SHP77 treated with DMSO at 0.1 percent for 48 hours (cell line): ENCODE data around the gene CDH13.

Source experiments
- DNase-seq: peaks from one replicate; lab custom pipeline; 2025; lab: John Stamatoyannopoulos, UW

The CDH13 gene

DNA sequence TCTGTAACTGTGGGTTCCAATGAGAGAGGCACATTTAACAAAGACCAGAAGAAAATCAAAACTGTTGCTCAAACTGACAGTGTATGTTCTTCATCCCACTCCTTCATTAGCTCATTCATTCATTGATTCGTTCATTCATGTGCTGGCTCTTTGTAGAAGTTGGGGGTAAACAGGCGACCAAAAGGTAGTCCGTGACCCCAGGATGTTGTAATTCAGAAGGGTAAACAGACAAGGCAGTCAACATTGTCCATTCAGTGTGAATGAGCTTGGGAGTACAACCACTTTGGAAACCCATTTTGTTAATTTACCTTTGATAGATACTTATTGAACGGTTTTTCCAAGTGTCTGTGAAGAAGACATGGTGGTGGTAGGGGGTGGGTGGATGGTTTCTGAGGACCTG is 26.1 kb downstream of the CDH13 start:
- no peak for DNase-seq

DNA sequence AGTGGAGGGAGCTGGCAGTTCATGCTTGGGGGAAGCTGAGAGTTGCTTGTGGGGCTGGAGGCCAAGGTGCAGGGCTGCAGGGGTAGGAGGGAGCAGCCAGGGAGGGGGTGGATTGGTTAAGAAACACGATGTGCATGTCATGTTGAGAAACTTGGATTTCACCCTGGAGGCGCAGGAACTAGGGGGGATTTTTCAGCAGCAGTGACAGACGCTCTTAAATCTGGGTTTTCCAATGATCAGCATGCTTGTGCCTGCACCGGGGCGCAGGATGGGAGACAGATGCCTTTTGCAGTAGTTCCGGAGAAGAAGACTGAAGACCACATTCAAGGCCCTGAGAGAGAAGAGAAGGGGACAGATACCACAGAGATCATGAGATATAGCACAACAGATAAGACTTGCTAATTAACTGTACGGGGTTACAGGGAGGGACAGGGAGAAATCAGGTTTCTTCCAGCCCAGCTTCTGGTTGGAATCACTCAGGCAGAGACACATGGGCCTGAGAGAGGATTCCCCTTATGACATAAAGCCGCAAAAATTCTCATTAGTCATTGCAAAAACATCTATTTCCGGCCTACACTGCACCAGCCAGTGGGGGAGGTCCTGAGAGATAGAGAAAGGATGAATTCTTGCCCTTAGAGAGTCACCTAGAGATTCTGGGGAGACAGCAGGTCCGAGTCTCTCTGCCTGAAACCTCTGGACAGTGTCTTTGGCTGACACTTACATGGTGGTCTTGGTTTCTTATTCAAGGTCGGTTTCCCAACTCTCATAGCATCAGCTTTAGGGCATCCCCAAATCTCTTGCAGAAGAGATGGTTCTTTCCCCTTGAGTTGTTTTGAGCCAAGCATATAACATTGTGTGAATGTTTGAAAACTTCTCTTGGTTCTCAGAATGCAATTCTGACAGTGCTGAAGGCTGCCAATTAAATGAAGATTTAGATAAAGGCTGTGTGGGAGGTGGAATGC is 27.1 kb downstream of the CDH13 start:
- no peak for DNase-seq

DNA sequence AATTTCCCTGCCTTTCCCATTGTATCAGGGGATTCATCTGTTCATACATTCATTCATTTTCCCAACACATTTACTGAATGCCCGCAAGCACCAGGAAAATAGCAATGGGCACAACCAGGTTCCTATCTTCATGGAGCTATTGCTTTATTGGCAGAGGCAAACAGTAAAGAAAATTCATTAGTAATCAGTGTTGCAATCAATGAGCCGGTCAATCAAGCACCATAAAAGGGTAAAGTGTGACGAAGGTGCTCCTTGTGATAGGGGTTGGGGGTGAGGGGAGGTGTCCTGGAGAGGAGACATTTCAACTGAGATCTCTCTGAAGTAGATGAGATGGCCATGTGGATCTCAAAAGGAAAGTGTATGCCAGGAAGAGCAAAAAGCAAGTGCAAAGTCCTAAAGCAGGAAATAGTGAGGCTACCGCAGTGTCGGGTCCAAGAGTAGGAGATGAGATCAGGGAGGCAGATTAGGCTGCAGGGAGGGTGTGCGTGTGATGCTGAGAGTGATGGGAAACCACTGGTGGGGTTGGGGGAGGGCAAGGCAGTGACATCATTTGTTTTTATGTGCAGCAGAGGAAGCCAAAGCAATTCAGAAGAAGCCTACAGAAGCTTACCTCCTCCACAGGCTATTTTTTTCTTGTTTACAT is 28.4 kb downstream of the CDH13 start:
- DNase-seq = no peak

DNA sequence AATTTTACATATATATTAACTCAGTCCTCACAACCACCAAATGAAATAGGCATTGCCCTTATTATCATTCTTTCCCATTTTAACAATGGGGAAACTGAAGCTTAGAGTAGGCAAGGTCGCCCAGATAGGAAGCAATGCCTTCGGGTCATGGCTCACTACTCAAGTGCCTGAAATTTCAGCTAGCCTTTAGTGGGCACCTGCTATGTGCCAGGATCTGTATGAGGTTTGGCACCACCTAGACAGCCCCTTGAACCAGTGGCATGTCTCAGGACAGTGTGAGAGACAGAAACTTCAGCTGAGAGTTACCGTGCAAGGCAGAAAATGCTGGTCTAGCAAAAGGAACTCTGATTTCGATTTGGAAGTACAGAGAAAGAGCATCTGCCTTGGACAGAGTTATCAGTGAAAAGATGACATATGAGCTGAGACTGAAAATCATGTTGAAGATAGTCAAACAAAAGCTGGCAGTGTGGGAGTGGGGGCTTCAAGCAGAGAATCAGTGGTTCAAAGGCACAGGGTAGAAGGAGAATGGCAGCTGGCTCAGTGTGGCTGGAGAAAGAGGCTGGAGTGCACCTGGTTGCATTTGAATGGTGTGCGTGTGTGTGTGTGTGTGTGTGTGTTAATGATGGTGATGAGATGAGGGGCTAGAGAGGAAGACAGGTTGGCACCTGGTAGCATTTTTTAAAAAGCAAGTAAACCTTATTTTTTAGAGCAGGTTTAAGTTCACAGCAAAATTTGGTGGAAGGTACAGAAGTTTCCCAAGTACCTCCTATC is 29.1 kb downstream of the CDH13 start:
- no peak for DNase-seq

DNA sequence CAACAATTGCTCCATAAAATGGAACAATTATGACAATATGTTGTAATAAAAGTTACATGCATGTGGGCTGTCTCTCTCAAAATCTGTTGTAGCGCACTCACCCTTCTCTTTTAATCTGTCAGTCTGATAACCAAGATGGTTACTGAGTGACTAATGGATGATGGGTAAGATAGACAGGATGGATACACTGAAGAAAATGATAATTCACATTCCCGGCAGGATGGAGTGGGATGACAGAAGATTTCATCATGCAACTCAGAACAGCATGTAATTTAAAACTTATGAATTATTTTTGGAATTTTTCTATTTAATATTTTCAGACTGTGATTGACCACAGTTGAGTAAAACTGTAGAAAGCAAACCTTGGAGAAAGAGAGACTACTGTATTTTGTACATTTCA is 30.5 kb downstream of the CDH13 start:
- no peak for DNase-seq

DNA sequence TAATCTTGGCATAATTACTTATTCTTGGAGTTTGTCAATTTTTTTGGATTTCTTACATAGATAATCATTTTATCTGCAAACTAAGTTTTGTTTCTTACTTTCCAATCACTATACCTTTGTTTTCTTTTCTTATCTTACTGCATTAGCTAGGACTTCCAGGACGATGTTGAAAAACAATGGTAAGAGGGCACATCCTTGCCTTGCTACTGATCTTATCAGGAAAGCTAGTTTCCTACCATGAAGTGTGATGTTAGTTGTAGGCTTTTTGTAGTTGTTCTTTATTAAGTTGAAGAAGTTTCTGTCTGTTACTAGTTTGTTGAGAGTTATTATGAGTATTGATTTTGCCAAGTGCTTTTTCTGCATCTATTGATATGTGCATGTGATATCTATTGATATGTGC is 31.0 kb downstream of the CDH13 start:
- DNase-seq = no peak

DNA sequence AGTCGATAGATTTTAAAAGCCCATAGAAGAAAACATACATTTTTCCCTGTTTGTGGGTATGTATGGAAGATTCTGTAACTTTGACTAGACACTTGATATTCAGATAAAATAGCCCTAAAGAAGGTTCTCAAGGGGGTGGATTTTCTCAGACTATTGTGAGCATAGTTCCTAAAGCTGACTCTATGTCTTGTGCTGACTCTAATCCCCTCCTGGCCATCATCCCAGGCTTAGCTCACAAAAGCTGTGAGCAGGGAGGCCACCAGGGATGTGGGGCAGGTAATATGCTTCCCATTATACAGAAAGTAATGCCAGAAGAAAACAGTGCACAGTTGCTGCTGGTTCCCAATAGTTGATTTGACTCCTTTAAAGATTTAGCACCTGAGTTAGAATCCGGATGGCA is 32.0 kb downstream of the CDH13 start:
- DNase-seq = no peak

DNA sequence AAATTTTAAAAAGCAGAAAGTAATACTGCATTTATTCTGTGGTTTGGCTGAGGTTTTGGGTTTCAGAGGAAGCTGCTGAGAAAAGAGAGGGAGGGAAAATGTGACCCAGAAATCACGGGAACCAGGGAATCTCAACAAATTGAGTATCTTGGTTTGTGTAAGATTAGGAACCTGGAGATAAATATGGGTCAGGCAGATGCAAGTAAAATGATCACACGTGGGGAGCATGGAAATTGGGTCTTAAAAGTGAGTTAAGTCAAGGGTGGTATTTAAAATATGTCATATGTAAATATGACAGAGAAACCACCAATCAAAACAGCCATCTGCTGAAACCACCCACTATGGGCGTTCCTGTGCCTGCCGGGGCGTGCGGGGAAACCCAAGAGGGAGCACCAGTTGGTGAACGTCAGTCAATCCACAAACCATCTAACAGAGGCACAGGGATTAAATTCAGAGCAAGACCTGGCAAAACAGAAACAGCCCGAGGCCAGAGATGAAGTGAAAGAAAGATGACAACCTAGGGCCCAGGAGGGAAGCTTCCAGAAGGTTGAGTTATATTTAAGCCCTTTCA is 33.4 kb downstream of the CDH13 start:
- no peak for DNase-seq

DNA sequence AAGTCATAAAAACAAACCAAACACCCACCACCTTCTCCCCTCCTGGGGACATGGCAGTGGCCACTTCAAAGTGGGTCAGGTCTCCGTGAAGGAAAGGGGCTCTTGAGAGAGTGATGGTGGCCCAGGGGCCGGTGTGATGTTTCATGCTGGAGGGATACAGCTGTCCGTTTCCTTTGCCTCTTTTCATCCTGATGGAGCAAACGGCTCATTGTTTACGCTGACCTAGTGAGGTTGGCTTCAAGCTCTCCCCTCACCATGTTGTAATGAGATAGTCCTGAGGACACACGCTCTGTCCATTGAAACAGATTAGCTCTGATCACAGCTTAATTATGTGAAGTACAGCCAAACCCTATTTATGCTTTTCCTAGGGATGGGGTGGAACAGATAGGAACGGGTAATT is 34.2 kb downstream of the CDH13 start:
- DNase-seq = no peak

DNA sequence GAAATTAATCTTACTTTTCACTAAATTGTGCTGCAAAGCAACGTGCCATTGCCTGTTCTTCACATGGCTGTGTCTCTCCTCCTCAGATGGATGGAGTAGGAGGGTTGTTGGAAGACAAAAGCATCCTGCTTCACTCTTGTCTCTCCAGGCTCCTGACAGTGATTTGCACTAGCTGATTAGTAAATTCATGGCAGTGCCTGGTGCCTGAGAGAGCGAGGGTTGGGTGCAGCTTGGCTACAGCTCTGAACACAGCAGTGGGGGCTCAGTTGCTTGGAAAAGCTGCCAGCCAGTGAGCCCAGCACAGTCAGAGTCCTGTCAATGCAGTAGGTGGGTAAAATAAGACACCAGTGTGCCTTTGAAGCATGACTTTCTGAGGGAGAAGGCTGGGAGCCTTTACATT is 37.4 kb downstream of the CDH13 start:
- no peak for DNase-seq

DNA sequence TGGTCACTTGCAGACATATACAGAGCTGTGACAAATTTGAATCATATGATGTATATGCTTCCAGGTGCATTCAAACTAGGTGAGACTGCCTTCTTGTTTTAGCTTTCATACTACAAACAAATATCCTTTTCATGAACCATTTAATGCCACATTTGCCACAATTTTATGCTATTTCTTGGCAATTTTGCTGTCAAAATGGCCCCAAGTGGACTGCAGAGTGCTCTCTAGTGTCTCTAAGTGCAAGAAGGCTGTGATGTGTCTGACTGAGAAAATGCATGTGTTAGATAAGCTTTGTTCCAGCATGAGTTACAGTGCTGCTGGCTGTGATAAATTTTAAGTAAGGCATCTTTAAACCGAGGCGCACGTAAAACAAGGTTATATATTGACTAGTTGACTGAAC is 38.3 kb downstream of the CDH13 start:
- no peak for DNase-seq

DNA sequence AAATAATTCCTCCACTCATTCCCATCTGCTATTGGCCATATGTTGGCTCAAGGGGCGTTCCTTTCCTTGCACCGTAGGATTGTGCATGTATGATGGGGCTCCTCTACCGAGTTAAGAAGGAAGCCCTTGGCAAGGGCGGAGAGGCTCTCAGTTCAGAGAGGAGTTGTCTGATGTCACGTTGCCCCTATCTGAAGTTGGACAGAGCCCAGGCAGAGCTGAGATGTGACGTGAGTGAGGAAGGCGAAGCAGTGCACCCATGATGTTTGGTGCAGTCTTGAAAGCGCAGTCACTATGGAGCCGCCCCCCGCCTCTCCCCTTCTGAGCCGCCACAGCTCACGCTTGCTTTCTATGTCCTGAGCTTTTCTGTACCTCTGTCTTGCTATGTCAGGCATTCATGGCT is 40.7 kb downstream of the CDH13 start:
- no peak for DNase-seq

DNA sequence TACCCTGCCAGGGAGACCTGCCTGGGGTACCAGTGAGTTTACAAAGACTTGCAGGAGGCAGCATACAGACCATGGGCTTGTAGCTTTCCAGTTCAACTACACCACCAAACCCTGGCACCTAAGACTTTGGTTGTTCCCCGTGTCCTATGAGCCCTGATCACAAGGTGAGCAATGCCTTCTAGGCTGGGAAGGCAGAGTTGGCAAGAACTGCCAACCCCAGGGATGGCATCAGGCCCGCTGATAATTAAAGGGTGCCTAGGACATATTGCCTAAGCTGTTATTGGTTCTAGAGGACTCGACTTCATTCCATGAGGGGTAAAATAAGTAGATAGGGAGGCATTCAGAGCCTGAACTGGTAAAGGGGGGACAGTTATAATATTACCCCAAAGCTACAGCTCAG is 41.3 kb downstream of the CDH13 start:
- DNase-seq = no peak

DNA sequence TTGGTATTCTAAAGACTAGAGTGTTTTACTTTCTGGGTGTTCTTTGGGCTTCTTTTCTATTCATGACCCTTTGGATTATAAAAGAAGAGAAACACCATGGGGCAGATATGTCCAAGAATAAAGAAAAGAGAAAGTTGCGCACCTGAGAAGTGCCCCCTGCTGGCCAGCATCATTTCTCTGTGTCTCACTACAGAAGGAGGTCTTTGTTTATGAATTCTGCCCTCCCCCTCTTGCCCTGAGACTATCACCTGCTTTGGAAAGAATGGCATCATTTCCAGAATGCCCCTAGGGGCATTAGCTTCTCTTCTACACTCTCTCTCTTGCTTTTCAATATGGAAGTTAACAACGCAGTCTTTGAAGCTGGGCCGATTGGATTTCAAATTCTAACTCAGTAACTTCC is 45.0 kb downstream of the CDH13 start:
- no peak for DNase-seq

DNA sequence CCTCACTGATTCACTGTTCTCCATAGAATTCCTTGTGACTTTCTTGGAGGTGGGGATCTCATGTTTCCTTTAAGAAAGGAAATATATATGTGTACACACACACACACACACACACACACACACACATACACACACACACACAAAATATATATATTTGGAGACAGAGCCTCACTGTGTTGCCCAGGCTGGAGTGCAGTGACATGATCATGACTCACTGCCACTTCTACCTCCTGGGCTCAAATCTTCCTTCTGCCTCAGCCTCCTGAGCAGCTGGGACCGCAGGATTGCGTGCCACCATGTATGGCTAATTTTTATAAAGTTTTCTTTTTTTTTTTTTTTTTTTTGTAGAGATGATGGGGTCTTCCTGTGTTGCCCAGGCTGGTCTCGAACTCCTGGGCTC is 45.9 kb downstream of the CDH13 start:
- no peak for DNase-seq

DNA sequence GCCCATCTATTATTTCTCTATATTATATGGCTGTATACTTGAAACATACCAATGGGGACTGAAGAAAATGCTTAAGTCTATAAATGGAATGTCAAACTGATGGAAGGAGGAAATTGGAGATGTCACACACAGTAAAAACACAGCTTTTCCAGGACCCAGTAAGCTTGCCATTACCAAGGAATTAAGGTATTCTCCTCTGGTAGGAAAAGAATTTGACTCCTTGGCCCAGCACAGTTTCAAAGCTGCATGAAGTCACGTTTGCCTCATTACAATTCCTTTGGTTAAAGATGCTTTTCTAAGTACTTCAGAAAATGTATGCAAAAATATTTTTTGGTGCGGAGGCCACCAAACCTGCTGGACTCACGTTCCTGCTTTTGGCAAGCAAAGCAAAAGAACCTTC is 48.5 kb downstream of the CDH13 start:
- DNase-seq = no peak

DNA sequence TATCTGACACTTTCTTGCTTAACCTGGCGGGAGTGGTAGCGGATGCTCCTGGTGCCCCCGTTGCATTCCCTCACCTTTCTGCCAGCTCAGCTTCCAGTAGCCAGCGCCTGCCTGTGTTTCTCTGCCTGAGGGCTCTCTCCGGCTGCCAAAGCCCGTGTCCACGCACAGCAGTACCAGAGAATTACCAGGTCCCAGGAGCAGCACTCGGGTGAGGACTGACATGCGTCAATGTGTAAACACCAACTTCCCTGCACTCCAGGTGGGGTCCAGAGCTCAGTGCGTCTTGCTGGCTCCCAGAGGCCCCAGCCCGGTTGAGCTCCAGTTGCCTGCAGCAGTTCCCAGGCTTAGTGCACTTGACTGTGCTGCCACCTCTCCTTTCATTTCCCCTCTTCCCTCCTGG is 54.8 kb downstream of the CDH13 start:
- DNase-seq = no peak

DNA sequence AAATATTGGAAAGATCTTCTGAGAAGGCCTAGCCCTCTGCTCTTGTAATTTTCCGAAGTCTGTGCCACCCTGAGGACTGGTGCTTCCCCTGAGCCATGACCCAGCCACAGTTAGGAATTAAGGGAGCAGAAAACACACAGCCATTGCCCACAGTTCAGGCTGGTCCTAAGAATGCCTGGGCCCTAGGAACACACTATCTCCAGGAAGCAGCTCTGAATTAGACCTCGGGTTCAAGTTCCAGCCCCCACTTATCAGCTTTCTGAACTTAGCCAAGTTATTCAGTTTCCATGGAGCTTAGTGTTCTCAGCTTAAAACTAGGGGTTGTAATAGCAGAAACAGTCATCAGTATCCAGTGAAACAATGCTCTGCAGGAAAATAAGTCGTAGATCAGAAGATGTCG is 56.0 kb downstream of the CDH13 start:
- DNase-seq = no peak

DNA sequence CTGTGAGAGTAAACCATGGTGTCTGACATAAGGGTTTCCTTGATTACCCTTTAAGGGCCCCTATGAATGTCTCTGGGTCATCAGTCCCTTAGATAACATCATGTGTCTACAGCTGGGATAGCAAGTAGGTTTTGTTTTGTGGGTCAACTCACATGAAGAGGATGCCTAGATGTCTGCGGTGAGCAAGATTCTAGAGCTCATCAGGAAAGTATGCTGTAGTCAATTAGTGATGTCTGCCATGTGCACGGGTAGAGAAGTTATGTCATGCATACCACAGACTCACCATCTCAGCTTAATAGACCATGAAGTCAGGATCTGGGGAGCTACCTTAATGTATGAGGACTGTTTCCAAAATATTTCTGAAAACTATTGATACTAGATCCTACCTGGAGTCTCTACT is 57.5 kb downstream of the CDH13 start:
- DNase-seq = no peak

DNA sequence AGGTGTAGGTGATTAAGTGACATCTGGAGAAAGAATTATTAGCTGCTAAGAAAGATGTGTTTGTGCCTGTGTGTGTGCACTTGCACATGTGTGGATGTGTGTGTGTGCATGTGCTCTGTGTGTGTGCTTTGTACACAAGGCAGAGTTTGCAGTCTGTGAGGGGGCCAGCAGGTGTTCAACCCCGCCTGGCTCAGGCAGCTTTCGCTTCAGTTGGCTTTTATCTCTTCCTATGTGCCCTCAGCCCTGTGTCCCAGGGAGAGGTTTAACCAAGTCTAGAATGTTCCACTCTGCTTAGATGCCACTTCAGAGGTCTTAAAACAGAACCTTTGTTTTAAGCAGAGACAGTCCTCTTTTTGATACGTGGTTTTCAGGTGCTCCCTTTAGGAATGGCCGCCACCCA is 58.8 kb downstream of the CDH13 start:
- DNase-seq = no peak

DNA sequence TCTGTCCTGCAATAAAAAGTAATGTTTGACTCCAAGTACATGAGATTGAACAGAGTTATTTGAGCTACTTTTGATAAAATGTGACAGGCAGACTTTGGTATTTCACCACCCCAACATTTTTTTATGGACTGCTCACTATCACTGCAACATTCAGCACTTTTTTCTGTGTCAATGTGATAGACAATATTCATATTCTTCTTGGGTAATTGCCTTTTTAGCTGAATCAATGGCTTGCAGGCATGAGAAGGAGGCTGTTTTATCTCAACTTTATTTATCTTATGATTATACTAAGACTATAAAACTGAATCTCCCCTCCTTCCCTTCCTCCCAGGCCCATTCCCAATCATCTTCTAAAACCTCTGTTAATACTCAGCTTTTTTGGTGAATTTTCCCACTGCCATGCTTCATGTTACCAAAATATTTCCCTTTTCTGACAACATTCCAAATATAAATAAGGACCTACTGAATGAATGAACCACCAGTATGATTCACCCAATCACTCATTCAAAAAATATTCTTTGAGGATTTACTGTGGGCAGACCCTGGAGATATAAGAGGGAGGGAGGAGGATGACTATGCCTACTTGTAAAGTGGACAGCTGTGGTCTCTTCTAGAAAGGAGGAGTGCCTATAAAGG is 67.6 kb downstream of the CDH13 start:
- no peak for DNase-seq

DNA sequence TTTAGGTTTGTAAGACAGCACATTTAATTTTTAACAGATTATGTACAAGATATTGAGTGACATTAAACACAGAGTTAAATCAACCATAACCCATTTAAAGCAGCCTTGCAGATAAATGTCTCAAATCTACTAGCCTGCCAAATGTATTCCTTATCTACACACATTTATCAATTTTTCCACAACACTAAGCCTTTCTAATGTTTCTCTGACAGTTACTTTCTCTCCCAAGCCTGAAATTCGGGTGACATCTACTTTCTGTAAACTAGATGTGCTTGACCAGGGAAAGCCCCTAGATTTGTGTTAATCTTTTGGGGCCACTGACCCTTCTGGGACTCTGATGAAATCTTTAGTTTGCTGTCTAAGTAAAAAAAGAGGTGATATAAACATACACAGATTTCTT is 69.0 kb downstream of the CDH13 start:
- no peak for DNase-seq
